Measurements from ENCODE around the gene RWDD4.

RWDD4 gene

DNA sequence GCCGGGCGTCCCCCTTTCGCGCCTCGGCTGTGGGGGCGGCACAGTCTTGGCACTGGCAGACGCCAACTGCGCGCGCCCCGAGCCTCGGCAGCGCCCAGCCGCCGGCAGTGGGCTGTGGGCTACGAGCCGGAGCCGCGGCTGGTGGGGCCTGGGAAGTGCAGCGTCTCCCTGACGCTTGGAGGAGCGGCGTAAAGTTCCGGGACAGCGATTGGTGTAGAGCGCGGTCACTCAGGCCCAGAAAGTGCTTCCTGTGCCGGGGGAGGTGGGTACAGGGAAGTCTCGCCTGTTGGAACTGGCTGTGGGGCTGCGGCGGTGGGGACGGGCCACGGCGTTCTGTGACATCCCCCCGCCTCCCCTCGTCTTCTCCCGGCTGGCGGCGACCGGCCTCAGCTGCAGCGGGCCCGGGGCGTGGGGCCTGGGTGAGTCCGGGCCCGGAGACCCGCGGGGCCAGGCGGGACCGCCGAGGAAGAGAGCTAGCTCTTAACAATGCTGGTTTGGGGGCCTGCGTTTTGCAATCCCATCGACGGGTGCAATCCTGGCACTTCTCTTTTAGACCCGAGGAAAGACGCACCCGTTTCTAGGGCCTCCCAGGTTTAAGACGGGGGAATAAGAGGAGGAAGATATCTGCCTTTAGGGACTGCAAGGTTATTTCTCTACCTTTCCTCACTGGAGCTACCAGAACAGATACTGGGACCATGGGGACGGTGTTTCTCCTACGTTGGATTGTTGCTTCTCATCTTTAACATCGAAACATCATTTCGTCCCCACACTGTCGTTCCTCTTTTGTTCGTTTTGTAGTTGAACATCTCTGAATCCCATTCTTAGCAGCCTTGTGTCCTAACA, at the start of gene RWDD4, which contains the start of gene TRAPPC11:
Gene RWDD4, minus strand, starts transcription at position 157 of the 843 bp plus-strand sequence. CDS start 233 bp downstream, outside the sequence.
Gene TRAPPC11, plus strand, starts transcription at position 265 of the 843 bp plus-strand sequence. CDS start 4,575 bp downstream, outside the sequence.
- peak; percentile 99 for DNase-seq

- no peak for DNase-seq
These were observed 43.5 kb upstream of the RWDD4 start for GRCh38 chr4:183702492-183702891.

DNA sequence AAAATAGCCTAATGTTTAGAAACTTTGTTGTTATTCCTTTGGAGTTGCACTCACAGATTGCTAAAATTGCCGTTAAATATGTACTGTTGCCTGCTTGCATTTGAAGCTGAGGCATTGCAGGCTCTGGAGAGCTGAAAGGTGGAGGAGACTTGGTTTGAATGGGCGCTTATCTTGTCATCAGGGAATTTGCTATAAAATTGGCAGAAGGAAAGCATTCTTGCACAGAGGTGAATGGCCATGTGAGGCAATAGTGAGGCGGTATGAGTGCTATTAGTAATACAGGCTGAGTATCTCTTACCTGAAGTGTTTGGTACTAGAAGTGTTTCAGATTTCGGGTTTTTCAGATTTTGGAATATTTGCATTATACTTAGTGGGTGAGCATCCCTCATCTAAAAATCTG, 41.4 kb upstream of the RWDD4 start:
- no peak for DNase-seq

DNA sequence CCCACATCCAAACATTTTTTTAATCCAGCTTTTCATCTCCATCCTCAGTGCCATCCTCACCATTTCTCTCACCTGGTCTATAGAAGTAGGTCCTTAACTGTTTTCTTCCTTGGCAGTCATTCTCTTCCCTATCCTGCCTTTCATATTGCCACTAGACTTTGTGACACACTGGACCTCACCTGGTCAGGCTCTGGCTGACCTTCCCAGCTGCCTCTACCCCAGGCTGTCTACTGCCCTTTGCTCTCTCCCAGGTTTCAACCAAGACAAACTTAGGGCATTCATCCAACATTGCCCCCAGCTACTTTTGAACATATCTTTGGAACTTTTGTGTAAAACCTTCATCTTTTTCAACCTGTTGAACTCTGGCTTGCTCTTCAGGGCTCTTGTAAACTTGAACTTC, 39.9 kb upstream of the RWDD4 start:
- no peak for DNase-seq

DNA sequence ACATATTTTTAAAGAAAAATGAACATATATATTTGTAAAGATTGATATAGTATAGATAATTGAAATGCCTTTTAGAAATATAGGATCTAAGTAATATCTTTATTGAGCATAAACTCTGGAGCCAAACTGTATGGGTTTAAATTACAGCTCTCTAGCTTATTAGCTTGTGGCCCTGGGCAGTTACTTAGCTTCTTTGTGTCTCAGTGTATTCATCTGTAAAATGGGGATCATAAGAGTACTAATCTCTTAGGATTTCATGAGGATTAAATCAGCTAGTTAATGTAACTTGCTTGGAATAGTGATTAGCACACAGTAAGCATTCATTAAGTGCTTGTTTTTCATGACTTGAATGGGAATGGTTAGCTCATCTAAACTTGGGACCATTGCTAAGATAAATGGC, 32.9 kb upstream of the RWDD4 start:
- DNase-seq, result no peak

DNA sequence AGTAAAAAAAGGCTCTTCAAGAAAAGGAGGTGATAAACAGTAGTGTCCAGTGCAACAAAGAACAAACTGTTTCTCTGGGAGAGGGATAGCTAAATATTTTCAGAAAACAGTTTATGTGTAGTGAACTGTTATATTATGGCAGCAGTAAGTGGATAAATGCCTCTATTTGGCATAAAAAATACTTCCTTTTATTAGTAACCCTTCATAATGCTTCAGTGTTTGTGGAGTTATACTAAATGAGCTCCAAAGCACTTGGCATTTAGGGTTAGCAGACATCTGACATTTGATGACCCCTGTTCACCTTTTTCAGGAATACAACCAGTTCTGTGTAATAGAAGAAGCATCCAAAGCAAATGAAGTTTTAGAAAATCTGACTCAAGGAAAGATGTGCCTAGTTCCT, 32.0 kb upstream of the RWDD4 start:
- DNase-seq, result no peak

DNA sequence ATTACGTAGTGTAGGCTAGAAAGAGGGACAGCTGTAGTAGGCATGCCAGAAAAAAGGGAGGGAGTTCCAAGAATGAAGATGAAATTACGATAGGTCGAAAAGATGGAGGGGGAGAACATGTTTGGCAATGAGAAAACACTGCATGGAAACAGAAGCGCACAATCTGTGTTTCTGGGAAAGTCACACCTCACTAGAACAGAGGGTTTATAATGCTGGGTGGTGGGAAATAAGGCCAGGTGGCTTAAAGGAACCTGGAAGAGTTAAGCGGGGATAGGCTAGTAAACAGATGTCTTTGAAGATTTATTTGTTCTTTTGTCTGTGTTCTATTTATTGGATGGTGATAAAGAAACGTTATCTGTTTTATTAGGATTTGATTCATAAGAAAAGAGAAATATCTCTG, 29.2 kb upstream of the RWDD4 start:
- no peak for DNase-seq

DNA sequence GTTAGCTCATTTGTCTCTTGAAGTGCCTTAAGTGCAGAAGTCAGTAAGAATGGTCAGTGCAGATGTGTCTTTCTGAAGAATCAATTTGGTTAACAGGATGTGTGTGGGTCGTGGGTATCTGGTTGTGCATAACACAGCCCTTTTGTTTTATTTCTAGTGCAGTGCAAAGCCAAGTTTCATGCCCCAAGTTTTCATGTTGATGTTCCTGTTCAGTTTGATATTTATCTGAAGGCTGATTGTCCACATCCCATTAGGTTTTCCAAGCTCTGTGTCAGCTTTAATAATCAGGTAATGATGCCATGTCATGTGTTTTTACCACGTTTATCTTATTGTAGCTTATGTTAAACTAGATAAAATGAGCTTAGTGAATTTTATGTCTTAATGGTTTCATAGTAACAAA, 27.5 kb upstream of the RWDD4 start:
- DNase-seq, result no peak

DNA sequence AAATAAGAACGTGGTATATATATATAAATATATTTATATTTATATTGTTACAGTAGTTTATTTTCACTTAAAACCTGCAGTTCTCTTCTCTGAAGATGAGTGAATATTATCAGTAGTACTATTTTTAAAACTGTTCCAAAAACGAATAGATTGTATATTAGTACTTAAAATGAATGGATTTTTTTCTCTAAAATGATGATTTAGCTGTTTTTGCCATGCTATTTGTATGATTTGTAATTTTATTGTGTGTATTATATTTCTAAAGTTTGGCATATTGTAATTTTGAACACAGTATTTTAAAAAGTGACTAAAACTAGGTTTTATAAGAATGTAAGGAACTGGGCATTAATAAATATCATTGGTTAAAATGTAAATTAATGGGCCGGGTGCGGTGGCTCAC, 22.1 kb upstream of the RWDD4 start:
- DNase-seq, result no peak

- DNase-seq, result no peak
These were observed 16.6 kb upstream of the RWDD4 start for GRCh38 chr4:183675625-183676024.

DNA sequence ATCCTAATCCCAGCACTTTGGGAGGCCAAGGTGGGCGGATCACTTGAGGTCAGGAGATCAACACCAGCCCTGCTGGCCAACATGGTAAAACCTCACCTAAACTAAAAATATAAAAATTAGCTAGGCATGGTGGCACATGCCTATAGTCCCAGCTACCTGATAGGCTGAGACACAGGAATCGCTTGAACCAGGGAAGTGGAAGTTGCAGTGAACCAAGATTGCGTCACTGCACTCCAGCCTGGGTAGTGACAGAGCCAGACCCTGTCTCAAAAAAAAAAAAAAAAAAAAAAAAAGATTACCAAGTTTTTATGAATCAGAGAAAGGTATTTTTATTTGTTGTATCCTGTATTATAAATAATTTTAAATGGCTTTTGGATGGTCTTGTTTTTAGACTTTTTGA, 15.2 kb upstream of the RWDD4 start:
- peak; percentile 4 to 9 for DNase-seq

- DNase-seq, result no peak
These were observed 12.1 kb upstream of the RWDD4 start for GRCh38 chr4:183670960-183671555.

DNA sequence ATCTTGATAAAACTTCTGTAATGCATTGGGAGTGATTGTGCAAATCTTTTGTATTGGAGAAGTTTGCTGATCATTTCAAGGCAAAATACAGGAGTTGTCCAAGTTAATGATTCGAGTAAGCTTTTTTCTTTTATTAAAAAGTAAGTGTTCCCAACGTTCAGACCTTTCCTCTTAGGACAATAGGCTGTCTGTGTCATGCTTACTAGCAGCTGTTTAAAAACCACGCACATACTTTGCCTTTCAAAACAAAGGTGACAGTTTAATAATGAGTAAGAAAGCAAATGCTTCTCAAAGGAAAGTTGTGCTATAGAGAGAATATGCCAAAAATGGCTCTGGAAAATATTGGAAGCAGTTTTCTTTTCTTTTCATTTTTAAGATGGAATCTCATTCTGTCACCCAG, 11.3 kb upstream of the RWDD4 start:
- DNase-seq, result no peak

GRCh38 chr4:183666088-183666487, 7.1 kb upstream of the RWDD4 start:
- no peak for DNase-seq

- DNase-seq, result no peak
These were observed 872 bp upstream of the RWDD4 start for GRCh38 chr4:183659872-183660242.

GRCh38 chr4:183658362-183659028, 490 bp downstream of the RWDD4 start:
- peak; percentile 29 to 54 for DNase-seq

DNA sequence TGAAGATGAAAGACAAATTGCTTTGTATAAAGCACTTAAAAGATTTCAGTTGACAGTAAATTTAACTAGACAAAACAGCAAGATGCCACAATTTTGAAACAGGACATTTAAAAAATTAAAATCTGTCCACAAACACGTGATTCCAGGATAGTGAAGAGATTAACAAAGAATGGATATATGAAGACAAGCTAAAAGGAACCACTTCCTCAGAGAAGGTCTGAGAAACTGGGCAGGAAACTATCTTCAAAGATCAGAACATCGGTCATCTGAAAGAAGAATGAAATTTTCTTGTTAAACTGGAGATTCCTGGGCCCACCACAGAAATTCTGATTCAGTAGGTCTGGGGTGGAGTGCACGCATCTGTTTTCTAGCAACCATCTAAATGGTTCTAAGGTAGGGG, 1.4 kb downstream of the RWDD4 start:
- no peak for DNase-seq

- no peak for DNase-seq
These were observed 13.7 kb downstream of the RWDD4 start for GRCh38 chr4:183645326-183645725.

GRCh38 chr4:183639291-183639690, 19.7 kb downstream of the RWDD4 start:
- no peak for DNase-seq

GRCh38 chr4:183638436-183638835, 20.5 kb downstream of the RWDD4 start:
- no peak for DNase-seq

DNA sequence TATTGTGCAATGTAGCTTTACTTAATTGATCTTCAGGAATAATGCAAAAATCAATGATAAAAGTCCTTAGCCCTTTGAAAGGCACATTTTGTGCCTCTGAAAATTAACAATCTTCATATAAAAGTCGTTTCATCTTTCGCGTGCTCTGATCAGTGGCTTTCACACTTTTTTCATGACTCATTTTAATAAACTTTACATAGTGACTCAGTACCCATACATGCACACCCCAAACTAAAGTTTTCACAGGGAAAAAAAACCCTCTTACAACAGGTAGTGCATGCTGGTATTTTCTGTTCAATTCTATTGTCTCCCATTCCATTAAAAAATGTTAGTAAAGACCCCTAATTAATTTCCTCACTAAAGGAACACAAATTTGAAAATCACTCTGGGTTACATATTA, 21.5 kb downstream of the RWDD4 start:
- no peak for DNase-seq

- DNase-seq, result no peak
These were observed 22.1 kb downstream of the RWDD4 start for GRCh38 chr4:183636923-183637322.

DNA sequence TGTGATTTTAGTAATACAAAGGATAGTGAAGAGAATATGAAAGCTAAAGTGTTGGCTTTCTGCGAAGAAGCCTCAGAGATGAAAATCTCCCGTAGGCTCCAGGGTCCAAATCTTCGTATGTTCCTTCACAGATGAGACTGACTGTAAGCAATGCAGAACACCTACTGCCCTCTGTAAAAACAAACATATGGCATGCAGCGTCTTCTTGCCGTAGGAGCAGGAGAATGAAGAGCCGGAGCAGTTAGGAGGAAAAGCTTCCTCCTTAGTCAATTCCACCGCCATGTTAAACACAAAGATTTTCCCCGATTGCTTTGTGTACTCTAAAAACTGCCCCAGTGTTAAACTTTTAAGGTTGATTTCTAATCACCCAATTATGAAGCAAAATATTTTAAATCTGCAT, 22.5 kb downstream of the RWDD4 start:
- DNase-seq, result no peak

GRCh38 chr4:183635741-183636140, 23.2 kb downstream of the RWDD4 start:
- DNase-seq, result no peak

All from inflammatory macrophage treated with lipopolysaccharide for 1 hour (primary cell).